CD4-positive, alpha-beta T cell (primary cell): ENCODE results near the gene MPIG6B. TPM values are rescaled to one million over a fixed set of nuclear protein-coding genes. Genes with fewer than 3 reads are reported as not detected.
"Not testable (repeated sequence)": the region's sequence is repeated elsewhere in the genome, so short reads cannot be mapped to it uniquely, and the experiment has no call there.

ENCODE experiments used
- ATAC-seq: fragments of 200-7000 bp; cut with Tn5 transposase; one replicate; pipeline ENCODE4 v1.10.0; 2022; ENCODE audit warnings: mild to moderate bottlenecking; ENCODE audit not compliant: poor library complexity
- CTCF ChIA-PET: fragments of 350-600 bp; sonication (Branson Sonifier 250); formaldehyde crosslinking; loops from one replicate; lab custom pipeline; 2021; ENCODE audit warnings: antibody characterized with exemption, inconsistent platforms; lab: Charles Lee
- POLR2A ChIA-PET: fragments of 350-600 bp; sonication (Branson Sonifier 250); formaldehyde crosslinking; loops from one replicate; lab custom pipeline; 2021; ENCODE audit warnings: antibody characterized with exemption, inconsistent platforms; lab: Charles Lee
- DNase-seq, 14 experiments: peaks; one replicate each; pipeline ENCODE4 v3.0.0-alpha.2; 2013 to 2020; ENCODE audit warnings: mixed read lengths in 2 of 14
- H3K27ac ChIP-seq, 2 donors: one replicate each; pipeline versions ENCODE4 v1.5.1 to v1.7.0; 2013; ENCODE audit warnings: low read length in 2 of 2, low read depth in 1 of 2, mild to moderate bottlenecking in 1 of 2
- H3K27me3 ChIP-seq, 2 experiments: 1 replicate in 1 of 2; 2 replicates in 1 of 2; pipeline versions ENCODE4 v1.6.1 to v1.7.0; 2013; ENCODE audit warnings: low read length in 2 of 2, control low read depth in 1 of 2, mild to moderate bottlenecking in 1 of 2, moderate library complexity in 1 of 2; ENCODE audit not compliant: insufficient read depth in 2 of 2, control insufficient read depth in 1 of 2
- H3K36me3 ChIP-seq: one replicate; pipeline ENCODE4 v1.6.1; 2013; ENCODE audit warnings: low read length, control low read depth; ENCODE audit not compliant: insufficient read depth
- H3K4me1 ChIP-seq: one replicate; pipeline ENCODE4 v1.6.1; 2013; ENCODE audit warnings: low read length, control low read depth; ENCODE audit not compliant: insufficient read depth
- H3K4me3 ChIP-seq: one replicate; pipeline ENCODE4 v1.5.1; 2013; ENCODE audit warnings: mild to moderate bottlenecking, low read length, moderate library complexity
- H3K9me3 ChIP-seq, 2 experiments: 1 replicate in 1 of 2; 2 replicates in 1 of 2; pipeline versions ENCODE4 v1.6.1 to v1.7.0; 2013; ENCODE audit warnings: low read length in 2 of 2, mild to moderate bottlenecking in 2 of 2, control low read depth in 1 of 2, moderate library complexity in 1 of 2; ENCODE audit not compliant: control insufficient read depth in 1 of 2, insufficient read depth in 1 of 2
- H3K27ac Mint-ChIP-seq: one replicate; pipeline ENCODE4 v1.8.0; 2020; ENCODE audit warnings: mixed read lengths
- H3K27me3 Mint-ChIP-seq: one replicate; pipeline ENCODE4 v1.8.0; 2021; ENCODE audit warnings: mixed read lengths
- H3K36me3 Mint-ChIP-seq: one replicate; pipeline ENCODE4 v1.8.0; 2021; ENCODE audit warnings: low read depth, mixed read lengths
- H3K4me1 Mint-ChIP-seq: one replicate; pipeline ENCODE4 v1.8.0; 2021; ENCODE audit warnings: low read depth, mixed read lengths
- H3K4me3 Mint-ChIP-seq: one replicate; pipeline ENCODE4 v1.8.0; 2020; ENCODE audit warnings: mild to moderate bottlenecking, mixed read lengths
- H3K9me3 Mint-ChIP-seq: one replicate; pipeline ENCODE4 v1.8.0; 2020; ENCODE audit warnings: mixed read lengths
- intact Hi-C, 2 experiments: fragments of 100-400 bp; cut with DNase I in 1 of 2; cut with micrococcal nuclease in 1 of 2; formaldehyde crosslinking; loops; one replicate each; pipeline versions ENCODE4 v1.15.1 to v1.9.0; 2023 to 2025; cut with DNase I, micrococcal nuclease
- total RNA-seq, 174 experiments: library from RNA in 2 of 174; stranded (reverse) in 2 of 174; gene quantifications; one replicate each; pipeline ENCODE4 v1.2.3 and lab custom pipeline; 2021 to 2026
- TF ChIP-seq, protein P1 (sequence below): fragments of 200-600 bp; IDR thresholded peaks from one replicate; pipeline ENCODE4 v1.8.0; 2022; ENCODE audit warnings: antibody characterized with exemption, mild to moderate bottlenecking

The MPIG6B gene
- total RNA-seq, 2 experiments from 2014 or later, result 0.11 to 0.17 TPM

GRCh38 chr6:31707701-31708100, 15.5 kb upstream of the MPIG6B start:
- ATAC-seq (no peak), DNase-seq (no peak)
- H3K4me1 Mint-ChIP-seq, result peaks cover 13% of the 10 kb centered on the region
- H3K27me3 Mint-ChIP-seq, result no peaks in the 10 kb centered on the region
- CTCF ChIA-PET, result no interaction called here
- intact Hi-C loops, result no loop called here
- no peak overlapping the region for H3K4me3 ChIP-seq
- H3K4me3 Mint-ChIP-seq, result no peak overlapping the region
- no peak overlapping the region for H3K27ac ChIP-seq
- H3K9me3 Mint-ChIP-seq, result no peaks in the 10 kb centered on the region
- TF ChIP-seq, protein P1, sequence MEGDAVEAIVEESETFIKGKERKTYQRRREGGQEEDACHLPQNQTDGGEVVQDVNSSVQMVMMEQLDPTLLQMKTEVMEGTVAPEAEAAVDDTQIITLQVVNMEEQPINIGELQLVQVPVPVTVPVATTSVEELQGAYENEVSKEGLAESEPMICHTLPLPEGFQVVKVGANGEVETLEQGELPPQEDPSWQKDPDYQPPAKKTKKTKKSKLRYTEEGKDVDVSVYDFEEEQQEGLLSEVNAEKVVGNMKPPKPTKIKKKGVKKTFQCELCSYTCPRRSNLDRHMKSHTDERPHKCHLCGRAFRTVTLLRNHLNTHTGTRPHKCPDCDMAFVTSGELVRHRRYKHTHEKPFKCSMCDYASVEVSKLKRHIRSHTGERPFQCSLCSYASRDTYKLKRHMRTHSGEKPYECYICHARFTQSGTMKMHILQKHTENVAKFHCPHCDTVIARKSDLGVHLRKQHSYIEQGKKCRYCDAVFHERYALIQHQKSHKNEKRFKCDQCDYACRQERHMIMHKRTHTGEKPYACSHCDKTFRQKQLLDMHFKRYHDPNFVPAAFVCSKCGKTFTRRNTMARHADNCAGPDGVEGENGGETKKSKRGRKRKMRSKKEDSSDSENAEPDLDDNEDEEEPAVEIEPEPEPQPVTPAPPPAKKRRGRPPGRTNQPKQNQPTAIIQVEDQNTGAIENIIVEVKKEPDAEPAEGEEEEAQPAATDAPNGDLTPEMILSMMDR, result no peak
- H3K4me1 ChIP-seq, result peaks cover 20% of the 10 kb centered on the region
- no peaks in the 10 kb centered on the region for H3K9me3 ChIP-seq
- no peak overlapping the region for H3K27ac Mint-ChIP-seq
- POLR2A ChIA-PET, result interaction anchor here (1.8 kb wide), 1 partner anchor 88 kb away, joined by 5 read pairs; no protein-coding TSS in a partner anchor
- H3K36me3 Mint-ChIP-seq, result peaks cover 2% of the 10 kb centered on the region
- H3K27me3 ChIP-seq, result no peaks in the 10 kb centered on the region
- H3K36me3 ChIP-seq, result no peaks in the 10 kb centered on the region

DNA sequence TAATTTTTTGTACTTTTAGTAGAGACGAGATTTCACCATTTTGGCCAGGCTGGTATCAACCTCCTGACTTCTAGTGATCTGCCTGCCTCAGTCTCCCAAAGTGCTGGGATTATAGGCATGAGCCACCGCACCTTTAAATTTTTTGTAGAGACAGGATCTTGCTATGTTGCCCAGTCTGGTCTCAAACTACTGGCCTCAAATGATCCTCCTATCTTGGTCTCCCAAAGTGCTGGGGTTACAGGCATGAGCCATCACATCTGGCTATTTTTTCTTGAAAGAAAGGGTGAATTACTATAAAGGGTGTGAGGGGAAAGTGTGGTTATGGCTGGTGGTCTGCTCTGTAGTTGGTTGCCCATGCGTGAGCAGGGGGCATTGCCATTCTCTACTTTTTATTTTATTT, 14.9 kb upstream of the MPIG6B start:
- no peak for DNase-seq
- no peaks in the 10 kb centered on the region for H3K27me3 ChIP-seq
- no peak overlapping the region for H3K4me3 Mint-ChIP-seq
- no peaks in the 10 kb centered on the region for H3K9me3 ChIP-seq
- intact Hi-C loops, result no loop called here
- no peak for ATAC-seq
- no peaks in the 10 kb centered on the region for H3K36me3 Mint-ChIP-seq
- H3K4me1 ChIP-seq, result peaks cover 20% of the 10 kb centered on the region
- no peaks in the 10 kb centered on the region for H3K9me3 Mint-ChIP-seq
- H3K4me3 ChIP-seq, result no peak overlapping the region
- H3K36me3 ChIP-seq, result no peaks in the 10 kb centered on the region
- H3K27ac Mint-ChIP-seq, result no peak overlapping the region
- no peak overlapping the region for H3K27ac ChIP-seq
- peaks cover 12% of the 10 kb centered on the region for H3K4me1 Mint-ChIP-seq
- ChIA-PET POLR2A (interaction anchor here (1.8 kb wide), 1 partner anchor 88 kb away, joined by 5 read pairs; no protein-coding TSS in a partner anchor), CTCF (no interaction called here)
- H3K27me3 Mint-ChIP-seq, result no peaks in the 10 kb centered on the region
- TF ChIP-seq, protein P1, result no peak

DNA sequence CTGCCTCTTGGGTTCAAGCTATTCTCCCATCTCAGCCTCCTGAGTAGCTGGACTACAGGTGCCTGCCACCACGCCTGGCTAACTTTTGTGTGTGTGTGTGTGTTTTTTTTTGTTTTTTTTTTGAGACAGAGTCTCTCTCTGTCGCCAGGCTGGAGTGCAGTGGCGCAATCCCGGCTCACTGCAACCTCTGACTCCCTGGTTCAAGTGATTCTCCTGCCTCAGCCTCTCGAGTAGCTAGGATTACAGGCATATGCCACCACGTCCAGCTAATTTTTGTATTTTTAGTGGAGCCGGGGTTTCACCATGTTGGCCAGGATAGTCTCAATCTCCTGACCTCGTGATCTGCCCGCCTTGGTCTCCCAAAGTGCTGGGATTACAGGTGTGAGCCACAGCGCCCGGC, 14.0 kb upstream of the MPIG6B start:
- DNase-seq, CTCF ChIA-PET, H3K4me3 Mint-ChIP-seq, H3K36me3 ChIP-seq, intact Hi-C loops, H3K36me3 Mint-ChIP-seq, H3K27ac ChIP-seq, H3K27ac Mint-ChIP-seq, H3K27me3 Mint-ChIP-seq, H3K4me3 ChIP-seq, H3K27me3 ChIP-seq, ATAC-seq, H3K9me3 ChIP-seq, H3K9me3 Mint-ChIP-seq: not testable (repeated sequence)
- H3K4me1 ChIP-seq, result peaks cover 14% of the 10 kb centered on the region
- POLR2A ChIA-PET, result interaction anchor here (0.6 kb wide), 1 partner anchor 112 kb away, joined by 3 read pairs; no protein-coding TSS in a partner anchor
- H3K4me1 Mint-ChIP-seq, result peaks cover 14% of the 10 kb centered on the region
